ENCODE measurements around the gene DUSP1. TPM values are rescaled to one million over a fixed set of nuclear protein-coding genes. Genes with fewer than 3 reads are reported as not detected.
"Not testable (repeated sequence)": the region's sequence is repeated elsewhere in the genome, so short reads cannot be mapped to it uniquely, and the experiment has no call there.

The DUSP1 gene
- total RNA-seq, 1 donor from 2014 or later, result 122 TPM

DNA sequence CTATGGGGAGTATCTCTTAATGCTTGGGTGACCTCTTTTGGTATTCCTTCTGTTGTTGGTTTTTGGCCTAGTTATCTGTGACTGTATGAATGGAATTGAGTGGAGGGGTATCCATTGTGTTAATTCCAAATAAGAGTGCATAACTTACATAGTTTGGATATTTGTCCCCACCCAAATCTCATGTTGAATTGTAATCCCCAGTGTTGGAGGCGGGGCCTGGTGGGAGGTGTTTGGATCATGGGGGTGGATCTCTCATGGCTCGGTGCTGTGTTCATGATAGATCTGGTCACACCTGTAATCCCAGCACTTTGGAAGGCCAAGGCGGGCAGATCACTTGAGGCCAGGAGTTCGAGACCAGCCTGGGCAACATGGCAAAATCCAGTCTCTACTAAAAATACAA, 13.2 kb upstream of the DUSP1 start:
- intact Hi-C loops (cut with DNase I); DNase-seq; ATAC-seq (ENCODE audit: poor library complexity): not testable (repeated sequence)

DNA sequence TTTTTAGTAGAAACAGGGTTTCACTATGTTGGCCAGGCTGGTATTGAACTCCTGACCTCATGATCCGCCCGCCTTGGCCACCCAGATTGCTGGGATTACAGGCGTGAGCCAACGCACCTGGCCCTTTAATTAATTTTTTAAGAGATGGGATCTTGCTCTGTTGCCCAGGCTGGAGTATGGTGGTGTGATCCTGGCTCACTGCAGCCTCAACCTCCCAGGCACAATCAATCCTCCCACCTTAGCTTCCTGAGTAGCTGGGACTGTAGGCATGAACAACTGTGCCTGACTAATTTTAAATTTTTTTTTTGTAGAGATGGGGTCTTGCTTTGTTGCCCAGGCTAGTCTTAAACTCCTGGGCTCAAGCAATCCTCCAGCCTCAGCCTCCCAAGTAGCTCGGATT, 12.3 kb upstream of the DUSP1 start:
- peak; percentile 6 for DNase-seq
- ATAC-seq (ENCODE audit: poor library complexity); intact Hi-C loops (cut with DNase I): not testable (repeated sequence)

DNA sequence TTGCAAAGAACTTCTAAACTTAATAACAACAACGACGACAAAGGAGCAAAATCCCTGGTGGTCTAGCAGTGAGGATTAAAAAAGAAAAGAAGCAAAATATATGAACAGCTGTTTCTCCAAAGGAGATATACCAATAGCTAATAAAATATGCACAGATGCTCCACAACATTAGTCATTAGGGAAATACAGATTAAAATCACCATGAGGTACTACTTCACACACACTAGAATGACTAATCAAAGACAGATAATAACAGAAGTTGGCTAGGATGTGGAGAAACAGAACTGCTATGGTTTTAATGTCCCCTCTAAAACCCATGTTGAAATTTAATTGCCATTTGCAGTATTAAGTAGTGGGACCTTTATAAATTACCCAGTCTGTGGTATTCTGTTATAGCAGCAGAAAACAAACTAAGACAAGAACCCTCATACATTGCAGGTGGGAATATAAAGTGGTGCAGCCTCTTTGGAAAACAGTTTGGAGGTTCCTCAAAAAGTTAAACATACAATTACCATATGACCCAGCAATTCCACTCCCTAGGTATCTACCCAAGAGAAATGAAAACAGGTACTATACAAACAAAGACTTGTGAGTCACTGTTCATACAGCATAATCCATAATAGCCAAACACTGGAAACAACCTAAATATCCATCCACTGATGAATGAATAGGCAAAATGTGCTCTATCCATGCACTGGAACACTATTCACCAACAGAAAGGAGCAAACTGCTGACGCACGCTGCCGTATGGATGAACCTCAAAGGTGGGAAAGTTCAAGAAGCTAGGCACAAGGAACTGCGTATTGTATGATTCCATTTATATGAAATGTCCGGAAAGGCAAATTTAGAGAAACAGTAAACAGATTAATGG, 11.4 kb upstream of the DUSP1 start:
- intact Hi-C loops (cut with DNase I), result no loop called here
- ATAC-seq (ENCODE audit: poor library complexity), result no peak
- peak; percentile 15 for DNase-seq

DNA sequence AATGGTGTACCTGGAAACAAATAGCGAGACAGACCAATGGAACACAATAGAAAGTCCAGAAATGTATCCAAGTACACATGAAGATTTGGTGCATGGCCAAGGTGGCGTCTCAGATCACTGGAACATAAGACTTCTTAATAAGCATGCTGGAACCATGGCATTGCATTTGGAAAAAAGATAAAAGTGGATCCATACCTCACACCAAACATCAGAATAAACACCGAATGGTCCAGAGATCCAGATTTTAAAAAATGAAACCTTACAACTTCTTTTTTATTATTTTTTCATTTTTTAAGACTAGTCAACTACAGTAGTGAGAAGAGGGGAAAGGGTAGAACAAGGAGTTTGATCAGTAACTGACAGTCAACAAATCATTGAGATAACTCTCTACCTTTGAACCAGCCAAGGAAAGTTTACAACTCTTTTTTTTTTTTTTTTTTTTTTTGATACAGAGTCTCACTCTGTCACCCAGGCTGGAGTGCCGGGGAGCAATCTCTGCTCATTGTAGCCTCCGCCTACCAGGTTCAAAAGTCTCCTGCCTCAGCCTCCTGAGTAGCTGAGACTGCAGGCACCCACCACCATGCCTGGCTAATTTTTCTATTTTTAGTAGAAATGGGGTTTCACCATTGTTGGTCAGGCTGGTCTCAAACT, 8.8 kb upstream of the DUSP1 start:
- DNase-seq (no peak), ATAC-seq (ENCODE audit: poor library complexity) (no peak)
- intact Hi-C loops (cut with DNase I), result loop anchor here (10.0 kb wide), 1 partner anchor 125 kb away; no protein-coding TSS in a partner anchor

DNA sequence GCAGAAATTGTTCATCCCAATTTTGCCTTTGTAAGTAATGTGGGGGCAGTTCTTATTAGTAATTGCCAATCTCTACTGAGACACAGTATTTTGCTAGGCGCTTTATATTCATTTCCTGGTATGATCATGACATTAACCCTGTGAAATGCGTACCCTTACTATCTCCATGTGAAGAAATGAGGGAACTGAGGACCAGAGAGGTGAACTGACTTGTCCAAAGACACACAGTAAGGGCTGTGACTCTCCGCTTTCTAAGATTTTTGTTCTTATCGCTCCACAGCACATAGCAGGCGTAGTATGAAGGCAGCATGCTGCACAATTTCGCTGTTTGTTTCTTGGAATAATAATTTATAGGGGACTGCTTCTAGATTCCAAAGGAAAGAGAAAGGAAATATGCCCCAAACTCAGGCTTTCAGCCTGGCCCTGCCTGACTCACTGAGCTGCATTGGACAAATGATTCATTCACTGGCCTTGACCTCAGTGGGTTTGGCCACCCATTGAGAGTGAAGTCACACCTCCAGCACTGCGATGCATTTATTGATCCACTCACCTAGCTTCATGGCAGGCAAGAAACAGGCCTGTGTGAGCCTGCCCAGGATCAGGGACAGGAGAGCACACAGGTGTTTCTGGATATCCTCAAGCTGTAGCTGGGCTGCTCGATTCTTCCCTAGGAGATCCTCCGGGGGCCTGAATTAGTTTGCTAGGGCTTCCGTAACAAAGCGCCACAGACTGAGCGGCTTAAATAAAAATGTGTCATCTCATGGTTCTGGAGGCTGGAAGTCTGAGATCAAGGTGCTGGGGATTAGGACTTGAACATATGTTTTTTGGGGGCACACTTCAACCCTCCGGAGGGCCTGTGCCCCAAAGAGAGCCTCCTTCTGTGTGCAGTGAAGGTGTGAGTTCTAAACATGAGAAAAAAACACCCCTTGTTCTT, 7.2 kb upstream of the DUSP1 start:
- ATAC-seq (ENCODE audit: poor library complexity) (no peak), DNase-seq (no peak)
- intact Hi-C loops (cut with DNase I), result loop anchor here (10.0 kb wide), 1 partner anchor 127 kb away; no protein-coding TSS in a partner anchor

DNA sequence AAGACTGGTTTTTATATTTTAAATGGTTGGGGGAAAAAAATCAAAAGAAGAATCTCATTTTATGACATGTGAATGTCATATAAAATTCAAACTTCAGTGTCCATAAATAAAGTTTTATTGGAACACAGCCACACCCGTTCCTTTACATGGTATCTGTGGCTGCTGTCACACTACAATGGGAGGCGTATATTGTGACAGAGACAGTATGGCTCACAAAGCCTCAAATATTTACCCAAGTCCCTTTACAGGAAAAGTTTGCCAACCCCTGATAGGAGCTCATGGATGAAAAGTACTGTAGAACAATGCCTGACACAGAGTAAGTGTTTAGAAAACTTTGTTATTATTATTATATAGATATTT, 5.2 kb upstream of the DUSP1 start:
- ATAC-seq (ENCODE audit: poor library complexity), result no peak
- DNase-seq, result no peak
- intact Hi-C loops (cut with DNase I), result loop anchor here (10.0 kb wide), 1 partner anchor 129 kb away; no protein-coding TSS in a partner anchor

DNA sequence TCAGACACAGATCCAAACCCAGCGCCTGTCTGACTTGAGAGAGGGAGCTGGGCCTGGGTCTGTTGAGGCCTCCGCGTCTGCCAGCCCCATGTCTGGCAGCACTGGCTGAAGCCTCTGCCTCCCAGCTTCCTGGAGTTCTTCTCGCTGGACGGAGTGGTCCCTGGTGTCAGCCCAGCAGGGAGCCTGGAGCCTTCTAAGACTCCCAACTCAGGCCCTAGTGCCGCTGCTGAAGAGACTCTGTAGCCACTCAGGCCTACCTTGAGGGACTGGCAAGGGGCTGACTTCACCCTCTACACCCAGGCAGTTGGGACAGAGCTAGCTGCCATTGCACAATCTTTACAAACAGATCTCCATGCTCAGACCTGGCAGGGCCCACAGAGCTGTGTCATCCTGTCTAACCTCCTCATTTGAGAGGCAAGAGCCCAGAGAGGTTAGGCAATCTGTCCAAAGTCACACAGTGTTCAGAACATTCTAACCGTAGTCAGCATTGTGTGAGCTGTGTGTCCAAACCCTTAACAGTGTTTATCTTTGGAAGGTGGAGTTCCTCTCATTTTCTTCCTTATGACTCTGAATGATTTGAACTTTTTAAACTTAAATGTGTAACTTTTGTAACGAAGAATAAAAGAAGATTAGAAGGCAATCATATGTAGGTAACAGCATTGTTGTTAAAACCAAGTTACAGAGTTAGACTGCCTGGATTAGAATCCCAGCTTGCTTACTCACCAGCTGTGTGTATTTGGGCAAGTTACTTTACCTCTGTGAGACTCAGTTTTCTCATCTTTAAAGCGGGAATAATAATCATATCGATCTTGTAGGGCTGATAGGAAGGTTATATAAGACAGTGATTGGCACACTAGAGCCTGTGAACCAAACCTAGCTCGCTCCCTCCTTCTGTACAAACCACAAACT, 4.6 kb upstream of the DUSP1 start:
- DNase-seq (peak; percentile 88), ATAC-seq (ENCODE audit: poor library complexity) (no peak)
- intact Hi-C loops (cut with DNase I), result loop anchor here (10.0 kb wide), 1 partner anchor 129 kb away; no protein-coding TSS in a partner anchor

DNA sequence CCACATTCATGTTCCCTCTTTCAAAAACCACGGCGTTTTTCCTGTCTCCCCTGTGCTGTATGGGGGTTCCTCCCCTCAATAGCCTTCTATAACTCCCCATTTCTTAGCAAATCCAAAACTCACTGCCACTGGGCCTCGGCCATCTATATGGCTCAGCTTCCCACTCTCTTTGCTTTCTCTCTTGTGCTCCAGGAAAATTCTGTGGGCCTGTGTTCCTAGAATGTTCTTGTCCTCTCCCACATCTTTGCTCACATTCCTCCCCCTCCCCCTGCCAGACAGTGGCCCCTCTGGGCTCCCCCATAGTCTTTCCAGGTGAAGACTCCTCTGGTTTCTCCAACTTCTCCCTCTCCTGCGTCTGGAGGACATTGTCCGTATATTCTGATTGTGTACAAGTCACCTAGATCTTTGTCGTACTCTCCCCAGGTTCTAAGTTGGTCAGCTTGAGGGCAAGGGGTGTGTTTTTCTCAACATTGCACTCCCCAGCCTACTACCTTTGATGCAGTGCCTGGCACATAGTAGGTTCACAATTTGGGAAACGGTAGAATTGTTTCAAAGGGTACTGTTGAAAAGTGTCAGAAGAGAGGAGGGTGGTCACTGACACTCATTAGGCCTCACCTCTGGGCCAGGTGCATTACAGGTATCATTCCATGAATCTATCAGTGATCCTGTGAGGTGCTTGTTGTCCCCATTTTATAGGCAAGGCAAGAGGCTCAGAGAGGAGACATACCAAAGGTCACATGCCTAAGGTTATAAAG, 3.7 kb upstream of the DUSP1 start:
- DNase-seq, result no peak
- no peak for ATAC-seq (ENCODE audit: poor library complexity)
- intact Hi-C loops (cut with DNase I), result loop anchor here (10.0 kb wide), 1 partner anchor 130 kb away; no protein-coding TSS in a partner anchor

DNA sequence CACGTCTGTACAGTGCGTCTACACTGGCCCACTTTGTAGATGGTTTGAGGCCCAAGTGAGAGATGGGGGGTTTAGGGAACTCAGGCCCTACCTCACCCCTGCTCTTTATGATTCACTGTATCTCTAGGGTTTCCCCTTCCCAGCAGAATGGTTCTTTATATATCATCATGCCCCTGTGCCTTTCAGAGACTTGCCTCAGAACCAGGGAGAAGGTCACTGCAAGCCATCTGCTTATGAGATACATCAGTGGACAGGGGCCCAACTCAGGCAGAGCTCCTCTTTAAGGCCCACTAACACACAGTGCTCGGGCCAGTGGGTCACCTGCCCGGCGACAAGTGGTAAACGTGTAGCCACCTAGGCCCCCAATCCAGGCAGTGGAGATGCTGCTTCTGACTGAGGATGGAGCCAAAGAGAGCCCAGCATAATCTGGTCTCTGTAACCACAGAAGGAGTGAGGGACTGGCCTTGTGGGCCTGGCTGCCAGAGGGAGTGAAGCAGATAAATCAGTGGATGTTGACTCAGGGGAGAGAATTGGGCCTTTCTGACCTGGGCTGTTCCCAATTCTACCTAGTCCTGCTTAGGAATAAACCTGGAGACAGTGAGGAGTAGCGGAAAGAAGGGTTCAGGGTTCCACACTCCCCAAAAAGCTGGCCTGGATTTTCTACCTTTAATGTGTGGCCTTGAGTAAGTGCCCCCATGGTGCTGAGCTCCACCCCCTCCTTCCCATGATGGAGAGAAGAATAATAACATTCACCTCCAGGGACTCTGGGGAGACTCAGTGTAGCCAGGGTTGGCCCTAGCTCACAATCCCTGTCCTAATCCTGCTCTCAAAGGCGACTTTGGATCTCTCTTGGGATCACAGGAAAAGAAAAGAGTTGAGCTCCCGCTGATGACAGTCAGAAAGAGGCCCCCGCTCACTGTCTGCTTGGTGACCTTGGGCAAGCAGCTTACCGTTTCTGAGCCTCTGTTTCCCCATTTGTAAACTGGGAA, 2.8 kb upstream of the DUSP1 start:
- DNase-seq (no peak), ATAC-seq (ENCODE audit: poor library complexity) (no peak)
- intact Hi-C loops (cut with DNase I), result loop anchor here (2.0 to 10.0 kb wide), 2 partner anchors 131 to 159 kb away; no protein-coding TSS in a partner anchor

DNA sequence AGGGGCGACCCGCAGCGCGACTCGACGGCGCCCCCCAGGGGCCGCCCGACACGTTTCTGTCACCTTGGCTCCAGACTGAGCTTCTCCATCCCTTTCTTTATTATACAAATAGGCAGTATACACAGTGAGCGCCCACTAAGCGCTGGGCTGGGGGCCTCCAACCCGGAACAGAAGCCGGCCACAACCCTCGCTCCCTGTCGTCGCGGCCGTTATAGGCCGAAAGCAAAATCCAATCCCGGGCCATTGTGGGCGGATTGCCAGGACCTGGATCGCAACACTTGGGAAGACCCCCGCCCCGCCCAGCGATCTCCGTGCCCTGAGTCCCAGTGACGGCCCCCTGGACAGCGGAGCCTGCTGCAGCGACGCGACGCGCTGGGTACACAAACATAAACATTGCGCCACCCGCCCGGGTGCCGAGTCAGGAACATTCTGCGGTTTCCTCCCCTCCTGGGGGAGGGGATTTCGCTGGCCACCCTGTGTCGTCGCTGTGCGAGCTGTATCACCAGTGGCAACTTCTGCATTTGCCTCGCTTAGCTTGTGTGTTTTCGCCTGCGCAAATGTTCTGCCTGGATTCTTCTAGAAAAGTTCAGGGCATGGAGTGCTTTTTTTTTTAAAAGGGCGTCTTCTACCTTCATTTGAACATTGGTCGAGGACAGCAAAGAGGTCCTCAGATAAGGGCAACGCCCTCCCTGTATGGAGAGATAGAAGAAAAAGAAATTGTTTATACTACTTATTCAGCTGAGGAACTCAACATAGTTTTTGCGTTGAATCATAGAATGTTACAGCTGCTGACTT, 1.3 kb upstream of the DUSP1 start:
- intact Hi-C loops (cut with DNase I), result loop anchor here (2.0 to 10.0 kb wide), 2 partner anchors 132 to 160 kb away; no protein-coding TSS in a partner anchor
- ATAC-seq (ENCODE audit: poor library complexity), result peak; percentile 37
- peak; percentile 96 for DNase-seq

DNA sequence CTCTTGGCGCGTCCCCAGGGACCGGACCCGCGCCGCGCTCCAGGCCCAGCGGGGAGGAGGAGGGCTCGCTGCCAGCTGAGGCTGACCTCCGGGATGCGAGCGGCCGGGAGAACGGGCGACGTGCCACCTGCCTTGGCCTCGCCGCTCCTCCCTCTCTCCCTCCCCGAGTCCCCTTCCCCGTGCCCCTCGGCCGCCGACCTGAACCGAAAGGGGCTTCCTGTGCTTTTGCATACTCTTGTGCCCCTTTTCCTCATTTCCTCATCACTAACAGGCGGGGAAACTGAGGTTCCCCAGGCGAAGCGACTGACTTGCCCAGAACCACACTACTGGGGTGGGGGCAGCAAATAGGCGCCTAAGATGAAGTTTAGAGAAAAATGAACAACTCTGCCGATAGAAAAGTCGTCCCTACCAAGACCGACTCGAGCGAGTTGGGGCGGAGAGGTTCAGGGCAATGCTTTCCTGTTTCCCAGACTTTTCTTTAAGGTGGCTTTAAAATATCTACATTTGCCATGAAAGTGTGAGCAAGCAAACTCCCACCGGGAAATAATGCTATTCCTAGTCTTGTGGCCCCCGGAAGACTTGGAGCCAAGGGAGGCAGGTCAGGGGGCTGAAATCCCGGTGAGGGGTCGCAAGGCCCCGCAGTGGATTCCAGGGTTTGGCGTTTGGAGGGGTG, 580 bp upstream of the DUSP1 start:
- ATAC-seq (ENCODE audit: poor library complexity) (peak; percentile 0), DNase-seq (no peak)
- intact Hi-C loops (cut with DNase I), result loop anchor here (2.0 to 10.0 kb wide), 3 partner anchors 53 to 161 kb away; no protein-coding TSS in a partner anchor

DNA sequence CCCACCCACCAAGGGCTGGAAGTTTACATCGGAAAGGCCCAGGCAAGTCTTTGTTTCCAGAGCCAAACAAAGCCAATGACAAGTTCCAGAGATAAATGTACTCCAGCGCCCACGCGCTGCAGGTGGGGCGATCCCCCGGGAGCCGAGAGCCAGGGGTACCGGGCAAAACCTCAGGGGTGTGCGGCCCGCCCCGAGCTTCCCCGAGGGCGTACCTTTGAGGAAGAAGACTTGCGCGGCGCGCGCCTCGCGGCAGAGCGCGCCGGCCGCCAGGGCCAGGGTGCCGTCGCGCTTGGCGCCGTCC, 671 bp downstream of the DUSP1 start:
- ATAC-seq (ENCODE audit: poor library complexity) (no peak), DNase-seq (no peak)
- intact Hi-C loops (cut with DNase I), result loop anchor here (2.0 to 10.0 kb wide), 2 partner anchors 52 to 134 kb away; no protein-coding TSS in a partner anchor

DNA sequence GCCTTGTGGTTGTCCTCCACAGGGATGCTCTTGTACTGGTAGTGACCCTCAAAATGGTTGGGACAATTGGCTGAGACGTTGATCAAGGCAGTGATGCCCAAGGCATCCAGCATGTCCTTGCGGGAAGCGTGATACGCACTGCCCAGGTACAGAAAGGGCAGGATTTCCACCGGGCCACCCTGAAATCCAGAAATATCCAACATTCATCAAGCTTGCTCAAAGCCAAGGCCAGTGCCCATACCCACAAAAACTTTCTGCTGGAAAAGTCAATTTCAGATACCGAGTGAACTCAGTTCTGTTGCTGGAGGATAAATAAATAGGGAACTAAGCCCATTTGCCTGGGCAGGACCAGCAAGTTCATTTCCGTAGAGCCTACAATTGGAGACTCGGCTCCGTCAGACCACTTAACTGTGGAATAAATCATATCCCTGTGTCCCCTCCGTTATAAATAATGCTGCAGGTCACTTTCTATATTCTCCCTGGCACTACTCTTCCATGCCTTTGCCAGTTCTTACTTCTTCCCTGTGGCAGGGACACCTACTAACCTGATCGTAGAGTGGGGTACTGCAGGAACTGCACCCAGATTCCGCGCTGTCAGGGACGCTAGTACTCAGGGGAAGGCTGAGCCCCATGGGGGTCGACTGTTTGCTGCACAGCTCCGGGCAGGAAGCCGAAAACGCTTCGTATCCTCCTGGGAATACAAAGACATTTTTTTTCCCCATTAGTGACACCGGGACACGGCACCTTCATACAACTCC, 1.2 kb downstream of the DUSP1 start:
- ATAC-seq (ENCODE audit: poor library complexity), result no peak

DNA sequence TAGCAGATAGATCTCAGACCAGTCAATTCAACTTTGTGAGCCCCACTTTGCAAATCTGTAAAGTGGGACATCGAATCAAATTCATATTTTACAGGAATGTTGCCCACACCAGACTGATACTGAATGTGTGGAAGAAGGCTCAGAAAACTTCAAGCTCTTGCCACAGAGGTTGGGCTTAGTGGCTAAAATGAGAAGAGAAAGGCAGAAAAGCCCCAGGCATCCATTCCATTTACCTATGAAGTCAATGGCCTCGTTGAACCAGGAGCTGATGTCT, 1.7 kb downstream of the DUSP1 start:
- DNase-seq (no peak), ATAC-seq (ENCODE audit: poor library complexity) (no peak)
- intact Hi-C loops (cut with DNase I), result loop anchor here (5.0 kb wide), 1 partner anchor 103 kb away; no protein-coding TSS in a partner anchor

More for the DNA sequence above, 1.2 kb downstream of the DUSP1 start:
- peak; percentile 53 for DNase-seq
- intact Hi-C loops (cut with DNase I), result loop anchor here (2.0 to 10.0 kb wide), 3 partner anchors 51 to 135 kb away; no protein-coding TSS in a partner anchor

Data from Right ventricle myocardium superior (tissue), 1 donor.